K562 (cell line): Measurements from ENCODE around the gene COL23A1. TPM values are rescaled to one million over a fixed set of nuclear protein-coding genes. Genes with fewer than 3 reads are reported as not detected.

Experiments
- ATAC-seq: fragments of 200-7000 bp; cut with Tn5 transposase; 3 replicates; pipeline ENCODE4 v1.9.1; 2020; ENCODE audit warnings: moderate library complexity
- BruUV-seq: library from RNA; stranded (reverse); fragments of 400-500 nt; replicated peaks from 2 replicates; lab custom pipeline; 2021; lab: Mats Ljungman, UMichigan
- CTCF ChIA-PET: fragments of 300-600 bp; formaldehyde crosslinking; extraction: SDS; loops from one replicate; lab custom pipeline; 2021; ENCODE audit warnings: low intra/inter-chr PET ratio; lab: Yijun Ruan, JAX
- POLR2A ChIA-PET: fragments of 300-600, 350-650 bp; sonication (Branson Sonifier 250); formaldehyde crosslinking; extraction: SDS; loops from one replicate; lab custom pipeline; 2021; ENCODE audit warnings: antibody characterized with exemption, inconsistent platforms; lab: Yijun Ruan, JAX
- DNase-seq, 4 experiments: peaks; one replicate each; pipeline versions ENCODE4 v3.0.0 to v3.0.0-alpha.2; 2011 to 2018; ENCODE audit warnings: low spot score in 3 of 4, mixed read lengths in 3 of 4; ENCODE audit errors: extremely low read depth in 1 of 4
- FAIRE-seq: peaks from 2 replicates; lab custom pipeline; 2011; peaks lifted over from hg19 to GRCh38; lab: Jason Lieb, UNC
- H2AFZ ChIP-seq: 2 replicates; pipeline ENCODE4 v1.6.0; 2011; ENCODE audit warnings: low read depth, low read length, control low read depth, inconsistent platforms
- H3K27ac ChIP-seq: fragments of 200-600 bp; 3 replicates; pipeline ENCODE4 v1.8.0; 2011; ENCODE audit warnings: low read depth, mild to moderate bottlenecking, control low read depth, inconsistent platforms, low read length, moderate library complexity, mixed read lengths; ENCODE audit errors: extremely low read depth
- H3K27me3 ChIP-seq, 2 experiments: fragments of 300-600 bp in 1 of 2; 2 replicates in 1 of 2; 3 replicates in 1 of 2; pipeline versions ENCODE4 v1.6.0 to v1.8.0; 2011; ENCODE audit warnings: inconsistent platforms in 2 of 2, low read length in 2 of 2, mild to moderate bottlenecking in 1 of 2, mixed read lengths in 1 of 2, moderate library complexity in 1 of 2; ENCODE audit not compliant: control insufficient read depth in 2 of 2, insufficient read depth in 2 of 2
- H3K36me3 ChIP-seq: fragments of 300-600 bp; 3 replicates; pipeline ENCODE4 v1.8.0; 2011; ENCODE audit warnings: mild to moderate bottlenecking, low read length, inconsistent platforms; ENCODE audit not compliant: control insufficient read depth, insufficient read depth
- H3K4me1 ChIP-seq, 2 experiments: fragments of 200-600 bp in 1 of 2; replicated peaks in 1 of 2; 2 replicates in 1 of 2; 3 replicates in 1 of 2; pipeline versions ENCODE4 v1.5.1 to v1.8.0; 2011; ENCODE audit warnings: inconsistent platforms in 2 of 2, low read length in 2 of 2, mild to moderate bottlenecking in 1 of 2, mixed read lengths in 1 of 2, moderate library complexity in 1 of 2; ENCODE audit not compliant: control insufficient read depth in 2 of 2, insufficient read depth in 2 of 2
- H3K4me2 ChIP-seq: 2 replicates; pipeline ENCODE4 v1.6.1; 2011; ENCODE audit warnings: low read length, control low read depth, inconsistent platforms, mixed read lengths; ENCODE audit not compliant: insufficient read depth
- H3K4me3 ChIP-seq: fragments of 200-600 bp; sonication (generic), shearing (Covaris generic); 2 replicates; pipeline ENCODE4 v1.5.1; 2016; ENCODE audit warnings: control low read depth, inconsistent platforms
- H3K79me2 ChIP-seq: fragments of 200-600 bp; 3 replicates; pipeline ENCODE4 v1.8.0; 2011; ENCODE audit warnings: low read length, inconsistent platforms; ENCODE audit not compliant: control insufficient read depth, insufficient read depth
- H3K9ac ChIP-seq, 2 experiments: 2 replicates each; pipeline versions ENCODE4 v1.6.0 to v1.6.1; 2011; ENCODE audit warnings: low read depth in 2 of 2, low read length in 2 of 2, control low read depth in 1 of 2, inconsistent platforms in 1 of 2, mild to moderate bottlenecking in 1 of 2, mixed read lengths in 1 of 2; ENCODE audit not compliant: insufficient read depth in 1 of 2
- H3K9me1 ChIP-seq: one replicate; pipeline ENCODE4 v1.6.0; 2011; ENCODE audit warnings: inconsistent platforms, mild to moderate bottlenecking, low read length, moderate library complexity; ENCODE audit not compliant: control insufficient read depth, insufficient read depth
- H3K9me3 ChIP-seq: replicated peaks from 2 replicates; pipeline ENCODE4 v1.5.1; 2011; ENCODE audit warnings: low read depth, low read length, inconsistent platforms; ENCODE audit not compliant: control insufficient read depth, insufficient read depth
- H4K20me1 ChIP-seq: replicated peaks from 2 replicates; pipeline ENCODE4 v1.6.1; 2011; ENCODE audit warnings: low read length, inconsistent platforms, mixed read lengths; ENCODE audit not compliant: control insufficient read depth, insufficient read depth
- BCLAF1 ChIP-seq, 2 experiments: fragments of 450-650 bp in 1 of 2; IDR thresholded peaks; 2 replicates each; pipeline ENCODE4 v1.6.1; 2011 to 2017; ENCODE audit warnings: low read depth in 2 of 2, antibody characterized with exemption in 1 of 2, borderline replicate concordance in 1 of 2, low read length in 1 of 2, mild to moderate bottlenecking in 1 of 2, mixed read lengths in 1 of 2; ENCODE audit not compliant: control insufficient read depth in 1 of 2
- BCOR ChIP-seq: fragments of 450-650 bp; IDR thresholded peaks from 2 replicates; pipeline ENCODE4 v1.6.1; 2016
- CBX8 ChIP-seq: fragments of 200-600 bp; sonication (generic); IDR thresholded peaks from 2 replicates; pipeline ENCODE4 v1.6.1; 2012; ENCODE audit warnings: borderline replicate concordance, mixed run types, low read depth, mild to moderate bottlenecking, moderate library complexity, mixed read lengths, low read length, control low read depth, inconsistent platforms; ENCODE audit not compliant: poor library complexity, severe bottlenecking; ENCODE audit errors: extremely low read depth
- CHCHD3 ChIP-seq: fragments of 250-450 bp; sonication (Bioruptor Pico); IDR thresholded peaks from 2 replicates; pipeline ENCODE4 v2.1.2; 2022; ENCODE audit warnings: mild to moderate bottlenecking
- CREBBP ChIP-seq: IDR thresholded peaks from one replicate; pipeline ENCODE4 v1.6.1; 2012; ENCODE audit warnings: low read depth, mild to moderate bottlenecking, control low read depth, inconsistent platforms, low read length
- DEAF1 ChIP-seq: fragments of 450-650 bp; formaldehyde crosslinking; IDR thresholded peaks from 2 replicates; pipeline ENCODE4 v1.4.0; 2020; ENCODE audit warnings: mild to moderate bottlenecking, moderate library complexity
- GABPA ChIP-seq: fragments of 200-800 bp; sonication (Bioruptor generic); conservative IDR thresholded peaks from 2 replicates; pipeline ENCODE4 v1.6.1; 2016; ENCODE audit warnings: low read depth, missing genetic modification characterization, missing compliant biosample characterization
- KLF1 ChIP-seq: fragments of 450-650 bp; IDR thresholded peaks from 2 replicates; pipeline ENCODE4 v1.6.1; 2016; ENCODE audit warnings: missing genetic modification characterization, missing compliant biosample characterization
- KLF10 ChIP-seq: fragments of 250-450 bp; sonication (Bioruptor Pico); IDR thresholded peaks from 2 replicates; pipeline ENCODE4 v1.6.1; 2021; ENCODE audit warnings: matching md5 sums
- MLLT1 ChIP-seq, 2 experiments: fragments of 450-650 bp; IDR thresholded peaks; 2 replicates each; pipeline ENCODE4 v1.6.1; 2016
- NELFE ChIP-seq: IDR thresholded peaks from 2 replicates; pipeline ENCODE4 v1.6.1; 2011; ENCODE audit warnings: mild to moderate bottlenecking; ENCODE audit not compliant: insufficient read depth, insufficient read length
- PHB ChIP-seq: fragments of 250-450 bp; sonication (Bioruptor Pico); IDR thresholded peaks from 2 replicates; pipeline ENCODE4 v1.5.0; 2021
- WGBS: fragments of 100-300 bp; shearing (Covaris generic); methylation state at CpG from one replicate; pipeline ENCODE4 v1.1.6; 2016; ENCODE audit warnings: low coverage, mixed read lengths; ENCODE audit not compliant: insufficient coverage; ENCODE audit errors: missing lambda C conversion rate; 5-methylcytosine and 5-hydroxymethylcytosine counted together
- in situ Hi-C: fragments of 300-500 bp; cut with MboI; formaldehyde crosslinking; loops from 4 replicates; pipeline ENCODE4 v1.15.0; 2018; ENCODE audit warnings: inconsistent platforms, mixed read lengths
- intact Hi-C: fragments of 100-400 bp; cut with micrococcal nuclease; formaldehyde crosslinking; loops from 2 replicates; pipeline ENCODE4 v1.14.2; 2022
- polyA plus RNA-seq, 8 experiments: library from polyadenylated mRNA; depleted of rRNA in 4 of 8; stranded (reverse) in 5 of 8; unstranded in 3 of 8; fragments of >200 nt; fragmentation: Nextera tagmentation in 2 of 8; fragmentation: Illumina TruSeq in 1 of 8; extraction: Ambion mirVana in 2 of 8; extraction: Trizol in 1 of 8; gene quantifications; 2 replicates each; pipeline versions ENCODE4 v1.2.1 to v1.2.3, GENCODE V29; 2011 to 2014; ENCODE audit warnings: inconsistent platforms in 1 of 8, missing spikeins in 1 of 8
- total RNA-seq, 7 experiments: library from RNA; depleted of rRNA in 6 of 7; stranded (reverse); fragments of >200 nt in 6 of 7; fragmentation: Illumina TruSeq in 2 of 7; extraction: Trizol in 2 of 7; gene quantifications; 2 replicates each; pipeline versions ENCODE4 v1.2.1 to v1.2.3, GENCODE V29; 2011 to 2021; ENCODE audit warnings: low replicate concordance in 1 of 7

Gene COL23A1
- total and polyA plus RNA-seq, 9 of the 15 experiments (the other 6 are each of a cell fraction or from before 2014, with no cell fraction given) = 0.09 TPM; not detected in 8

GRCh38 chr5:178223828-178224335 is 366.3 kb downstream of the COL23A1 start (continued):
- TF ChIP-seq MLLT1 (IDR thresholded peaks at IDR 0.05) = no peak
- no peak for TF ChIP-seq BCOR
- no peak for TF ChIP-seq KLF1 (tag)
- no peak for TF ChIP-seq CHCHD3
- TF ChIP-seq NELFE = no peak
- no peak for TF ChIP-seq KLF10 (CRISPR knock-in tag)
- no peak for TF ChIP-seq PHB (CRISPR knock-in tag)
- no peak for TF ChIP-seq GABPA (tag)
- no peak for TF ChIP-seq CREBBP

- intact Hi-C loops = no loop called here
- H3K27me3 ChIP-seq = no peaks in the 10 kb centered on the region
- POLR2A ChIA-PET = interaction anchor here (0.6 to 13.2 kb wide), 4 partner anchors 9 to 1850 kb away, joined by 3 to 162 read pairs (median 4); partner anchors contain the start of genes HNRNPAB and PHYKPL
- no peak overlapping the region for H3K4me2 ChIP-seq
- H3K4me3 ChIP-seq = no peak overlapping the region
- TF ChIP-seq CBX8 (no peak), BCLAF1 (IDR thresholded peaks at IDR 0.05; ENCODE audit: borderline replicate concordance in 1 of 2, control insufficient read depth in 1 of 2, low read depth in 2 of 2, low read length in 1 of 2) (no peak), DEAF1 (CRISPR knock-in tag) (no peak)
- TF ChIP-seq, all 486 proteins: peak for 0
- in situ Hi-C loops = no loop called here
- no peaks in the 10 kb centered on the region for H3K79me2 ChIP-seq
- no peak overlapping the region for H2AFZ ChIP-seq
- DNase-seq (no peak), FAIRE-seq (no peak), ATAC-seq (no peak)
- H4K20me1 ChIP-seq = peaks cover 9% of the 10 kb centered on the region
- peaks cover 5% of the 10 kb centered on the region for H3K9me1 ChIP-seq
- peak overlapping the region in 1 of 2 experiments; percentile 77; a peak in 1 of 4 replicates for H3K9ac ChIP-seq
- CTCF ChIA-PET = no interaction called here
- no peaks in the 10 kb centered on the region for H3K9me3 ChIP-seq
- 83% methylated on average over 5 of the region's 5 CpGs for WGBS
- BruUV-seq = no TSS peak
- peaks cover 7 to 20% of the 10 kb centered on the region in 2 experiments; a peak in 3 of 5 replicates for H3K4me1 ChIP-seq
- peaks cover 81% of the 10 kb centered on the region for H3K36me3 ChIP-seq
- H3K27ac ChIP-seq = no peak overlapping the region; the same call in 2 of the 3 replicates
Observed at GRCh38 chr5:178223196-178223773, 366.9 kb downstream of the COL23A1 start.
